Loucy (cell line): Measurements from ENCODE around the gene CRYBA2.

Experiments used
- EZH2phosphoT487 ChIP-seq: fragments of 200-600 bp; IDR thresholded peaks from 2 replicates; pipeline ENCODE4 v1.6.1; 2018; ENCODE audit warnings: antibody characterized with exemption, mild to moderate bottlenecking, moderate library complexity, borderline replicate concordance
- TF ChIP-seq, protein P1 (sequence below): fragments of 200-600 bp; sonication (generic); conservative IDR thresholded peaks from 2 replicates; pipeline ENCODE4 v1.5.1; 2014; ENCODE audit warnings: mild to moderate bottlenecking, antibody characterized with exemption, low read length

- TF ChIP-seq EZH2phosphoT487: no peak
- TF ChIP-seq, protein P1, sequence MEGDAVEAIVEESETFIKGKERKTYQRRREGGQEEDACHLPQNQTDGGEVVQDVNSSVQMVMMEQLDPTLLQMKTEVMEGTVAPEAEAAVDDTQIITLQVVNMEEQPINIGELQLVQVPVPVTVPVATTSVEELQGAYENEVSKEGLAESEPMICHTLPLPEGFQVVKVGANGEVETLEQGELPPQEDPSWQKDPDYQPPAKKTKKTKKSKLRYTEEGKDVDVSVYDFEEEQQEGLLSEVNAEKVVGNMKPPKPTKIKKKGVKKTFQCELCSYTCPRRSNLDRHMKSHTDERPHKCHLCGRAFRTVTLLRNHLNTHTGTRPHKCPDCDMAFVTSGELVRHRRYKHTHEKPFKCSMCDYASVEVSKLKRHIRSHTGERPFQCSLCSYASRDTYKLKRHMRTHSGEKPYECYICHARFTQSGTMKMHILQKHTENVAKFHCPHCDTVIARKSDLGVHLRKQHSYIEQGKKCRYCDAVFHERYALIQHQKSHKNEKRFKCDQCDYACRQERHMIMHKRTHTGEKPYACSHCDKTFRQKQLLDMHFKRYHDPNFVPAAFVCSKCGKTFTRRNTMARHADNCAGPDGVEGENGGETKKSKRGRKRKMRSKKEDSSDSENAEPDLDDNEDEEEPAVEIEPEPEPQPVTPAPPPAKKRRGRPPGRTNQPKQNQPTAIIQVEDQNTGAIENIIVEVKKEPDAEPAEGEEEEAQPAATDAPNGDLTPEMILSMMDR: no peak
These were observed 30.8 kb upstream of the CRYBA2 start for GRCh38 chr2:219024059-219024458.
